CD4-positive, alpha-beta T cell treated with Interferon gamma for 1 hour (primary cell): Measurements from ENCODE around the gene TUBB1.
"Not testable (repeated sequence)": the region's sequence is repeated elsewhere in the genome, so short reads cannot be mapped to it uniquely, and the experiment has no call there.

ENCODE experiments used
- DNase-seq: peaks from one replicate; pipeline ENCODE4 v3.0.0-alpha.2; 2020

Gene TUBB1

GRCh38 chr20:59006864-59007664, 12.2 kb upstream of the TUBB1 start, which contains the start of gene CTSZ:
Gene CTSZ, minus strand, starts transcription at chr20:59007254. Its CDS starts 126 bp downstream, at chr20:59007128.
- peak; percentile 63 for DNase-seq

GRCh38 chr20:59007665-59008511, 11.3 kb upstream of the TUBB1 start:
- DNase-seq = peak; percentile 85

- no peak for DNase-seq
Measured at GRCh38 chr20:59008715-59009336, 10.4 kb upstream of the TUBB1 start.

GRCh38 chr20:59010321-59010994, 8.8 kb upstream of the TUBB1 start:
- no peak for DNase-seq

- peak; percentile 47 for DNase-seq
Measured at GRCh38 chr20:59010995-59011873, 8.0 kb upstream of the TUBB1 start.

GRCh38 chr20:59011874-59012157, 7.4 kb upstream of the TUBB1 start:
- DNase-seq = not testable (repeated sequence)

GRCh38 chr20:59013031-59013951, 5.9 kb upstream of the TUBB1 start:
- DNase-seq = no peak

- DNase-seq = no peak
Measured at GRCh38 chr20:59013959-59014608, 5.1 kb upstream of the TUBB1 start.

GRCh38 chr20:59014680-59015389, 4.4 kb upstream of the TUBB1 start:
- no peak for DNase-seq

- no peak for DNase-seq
Measured at GRCh38 chr20:59015411-59015810, 3.8 kb upstream of the TUBB1 start.

- DNase-seq = no peak
Measured at GRCh38 chr20:59015812-59016711, 3.2 kb upstream of the TUBB1 start.

GRCh38 chr20:59016795-59017492, 2.3 kb upstream of the TUBB1 start:
- no peak for DNase-seq

GRCh38 chr20:59017493-59018231, 1.6 kb upstream of the TUBB1 start:
- no peak for DNase-seq

- no peak for DNase-seq
Measured at GRCh38 chr20:59018817-59019216, 412 bp upstream of the TUBB1 start.

- no peak for DNase-seq
Measured at GRCh38 chr20:59020938-59021551, 1.8 kb downstream of the TUBB1 start.

GRCh38 chr20:59022754-59023153, 3.5 kb downstream of the TUBB1 start:
- no peak for DNase-seq

- DNase-seq = no peak
Measured at GRCh38 chr20:59023616-59024015, 4.4 kb downstream of the TUBB1 start.
